Gastroesophageal sphincter (tissue), 3 donors: ENCODE results near the gene CTH.

Experiments
- CTCF ChIP-seq, 4 experiments: fragments of 200-600 bp in 2 of 4; fragments of 450-650 bp in 2 of 4; sonication (generic) in 1 of 4; IDR thresholded peaks; one replicate each; pipeline ENCODE4 v1.5.1; 2017 to 2019; ENCODE audit warnings: antibody characterized with exemption in 4 of 4, mild to moderate bottlenecking in 2 of 4, moderate library complexity in 2 of 4
- POLR2A ChIP-seq, 2 donors: fragments of 450-650 bp; IDR thresholded peaks; one replicate each; pipeline ENCODE4 v1.6.1; 2017; ENCODE audit warnings: antibody characterized with exemption in 2 of 2, mild to moderate bottlenecking in 2 of 2, moderate library complexity in 1 of 2

- TF ChIP-seq POLR2A (IDR thresholded peaks at IDR 0.05): no peak
- TF ChIP-seq CTCF (IDR thresholded peaks at IDR 0.05): no peak
Measured at GRCh38 chr1:70405780-70406416, 5.2 kb upstream of the CTH start.
